Smooth muscle cell (in vitro differentiated cells): Measurements from ENCODE around the gene XYLT1. TPM values are rescaled to one million over a fixed set of nuclear protein-coding genes. Genes with fewer than 3 reads are reported as not detected.

Experiments used
- DNase-seq: peaks from one replicate; lab custom pipeline; 2025; ENCODE audit not compliant: unreplicated experiment; lab: John Stamatoyannopoulos, UW
- H2AFZ ChIP-seq: fragments of 200-600 bp; sonication (generic); 2 replicates; pipeline ENCODE4 v1.6.0; 2016; ENCODE audit warnings: antibody characterized with exemption, low read depth, mild to moderate bottlenecking
- H3F3A ChIP-seq: fragments of 200-600 bp; sonication (generic); 2 replicates; pipeline ENCODE4 v1.6.0; 2017; ENCODE audit warnings: antibody characterized with exemption, low read depth
- H3K27ac ChIP-seq: fragments of 200-600 bp; sonication (generic); 2 replicates; pipeline ENCODE4 v1.5.1; 2016; ENCODE audit warnings: low read depth, mild to moderate bottlenecking
- H3K27me3 ChIP-seq: fragments of 200-600 bp; sonication (generic); 2 replicates; pipeline ENCODE4 v1.6.1; 2016; ENCODE audit warnings: low read depth, mild to moderate bottlenecking
- H3K36me3 ChIP-seq: fragments of 200-600 bp; sonication (generic); 2 replicates; pipeline ENCODE4 v1.5.1; 2016; ENCODE audit warnings: low read depth
- H3K4me1 ChIP-seq: fragments of 200-600 bp; sonication (generic); 2 replicates; pipeline ENCODE4 v1.5.1; 2016; ENCODE audit warnings: low read depth
- H3K4me2 ChIP-seq: fragments of 200-600 bp; sonication (generic); 2 replicates; pipeline ENCODE4 v1.6.0; 2016; ENCODE audit warnings: mild to moderate bottlenecking
- H3K4me3 ChIP-seq: fragments of 200-600 bp; sonication (generic); 2 replicates; pipeline ENCODE4 v1.5.1; 2016; ENCODE audit warnings: mild to moderate bottlenecking
- H3K79me2 ChIP-seq: fragments of 200-600 bp; sonication (generic); 2 replicates; pipeline ENCODE4 v1.6.0; 2016; ENCODE audit warnings: low read depth, mild to moderate bottlenecking
- H3K9ac ChIP-seq: fragments of 200-600 bp; sonication (generic); 2 replicates; pipeline ENCODE4 v1.6.0; 2016; ENCODE audit warnings: low read depth
- H3K9me3 ChIP-seq: fragments of 200-600 bp; sonication (generic); replicated peaks from 2 replicates; pipeline ENCODE4 v1.5.1; 2016; ENCODE audit warnings: low read depth
- H4K20me1 ChIP-seq: fragments of 200-600 bp; sonication (generic); 2 replicates; pipeline ENCODE4 v1.6.0; 2016; ENCODE audit warnings: low read depth
- WGBS: methylation state at CpG from one replicate; pipeline ENCODE4 v1.1.7; 2016; ENCODE audit warnings: low lambda C conversion rate; 5-methylcytosine and 5-hydroxymethylcytosine counted together
- polyA plus RNA-seq: library from polyadenylated mRNA; unstranded; fragments of >200 nt; fragmentation: Nextera tagmentation; extraction: Ambion mirVana; gene quantifications from 2 replicates; pipeline ENCODE4 v1.2.1, GENCODE V29; 2016
- total RNA-seq: library from RNA; depleted of rRNA; stranded (reverse); fragments of >200 nt; gene quantifications from 2 replicates; pipeline ENCODE4 v1.2.3, GENCODE V29; 2014
- TF ChIP-seq, protein P1 (sequence below): fragments of 200-600 bp; sonication (generic); IDR thresholded peaks from 2 replicates; pipeline ENCODE4 v1.5.1; 2017; ENCODE audit warnings: borderline replicate concordance, mild to moderate bottlenecking, antibody characterized with exemption; ENCODE audit not compliant: insufficient read depth, poor library complexity, severe bottlenecking

Gene XYLT1
- total and polyA plus RNA-seq, 2 experiments from 2014 or later, result 9.5 to 19.9 TPM

DNA sequence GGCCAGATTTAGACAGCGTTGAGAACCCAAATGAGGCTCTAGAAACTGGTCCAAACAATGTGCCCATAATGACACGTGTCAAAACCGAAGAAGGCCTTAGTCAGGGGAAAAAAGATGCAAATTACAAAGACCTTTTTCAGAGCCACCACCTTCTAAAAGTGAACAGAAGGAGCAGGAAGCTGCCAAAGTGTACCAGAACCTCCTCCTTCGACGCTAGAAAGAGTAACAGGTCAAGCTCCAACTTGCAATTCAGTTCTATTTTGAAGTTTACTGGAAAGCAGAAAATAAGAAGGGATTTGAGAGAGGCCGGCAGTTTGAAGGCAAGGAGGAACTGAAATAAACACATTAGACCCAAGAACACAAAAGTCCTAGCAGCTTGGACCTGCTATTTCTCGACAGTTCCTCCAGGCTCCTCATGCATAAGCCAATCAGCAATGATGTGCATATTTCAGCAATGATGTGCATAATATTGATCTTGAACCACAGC lies 61.8 kb downstream of the XYLT1 start:
- Histone ChIP-seq H3K27me3 (no peaks in the 10 kb centered on the region), H3F3A (peaks cover 9% of the 10 kb centered on the region), H3K27ac (no peak overlapping the region), H3K9ac (no peak overlapping the region), H3K9me3 (no peaks in the 10 kb centered on the region), H3K4me3 (no peak overlapping the region), H3K79me2 (no peaks in the 10 kb centered on the region), H2AFZ (no peak overlapping the region), H4K20me1 (peaks cover 55% of the 10 kb centered on the region), H3K36me3 (no peaks in the 10 kb centered on the region), H3K4me2 (no peak overlapping the region), H3K4me1 (peaks cover 8% of the 10 kb centered on the region)
- TF ChIP-seq, protein P1, sequence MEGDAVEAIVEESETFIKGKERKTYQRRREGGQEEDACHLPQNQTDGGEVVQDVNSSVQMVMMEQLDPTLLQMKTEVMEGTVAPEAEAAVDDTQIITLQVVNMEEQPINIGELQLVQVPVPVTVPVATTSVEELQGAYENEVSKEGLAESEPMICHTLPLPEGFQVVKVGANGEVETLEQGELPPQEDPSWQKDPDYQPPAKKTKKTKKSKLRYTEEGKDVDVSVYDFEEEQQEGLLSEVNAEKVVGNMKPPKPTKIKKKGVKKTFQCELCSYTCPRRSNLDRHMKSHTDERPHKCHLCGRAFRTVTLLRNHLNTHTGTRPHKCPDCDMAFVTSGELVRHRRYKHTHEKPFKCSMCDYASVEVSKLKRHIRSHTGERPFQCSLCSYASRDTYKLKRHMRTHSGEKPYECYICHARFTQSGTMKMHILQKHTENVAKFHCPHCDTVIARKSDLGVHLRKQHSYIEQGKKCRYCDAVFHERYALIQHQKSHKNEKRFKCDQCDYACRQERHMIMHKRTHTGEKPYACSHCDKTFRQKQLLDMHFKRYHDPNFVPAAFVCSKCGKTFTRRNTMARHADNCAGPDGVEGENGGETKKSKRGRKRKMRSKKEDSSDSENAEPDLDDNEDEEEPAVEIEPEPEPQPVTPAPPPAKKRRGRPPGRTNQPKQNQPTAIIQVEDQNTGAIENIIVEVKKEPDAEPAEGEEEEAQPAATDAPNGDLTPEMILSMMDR, result no peak
- no peak for DNase-seq
- WGBS, result 78% methylated on average over 7 of the region's 7 CpGs

DNA sequence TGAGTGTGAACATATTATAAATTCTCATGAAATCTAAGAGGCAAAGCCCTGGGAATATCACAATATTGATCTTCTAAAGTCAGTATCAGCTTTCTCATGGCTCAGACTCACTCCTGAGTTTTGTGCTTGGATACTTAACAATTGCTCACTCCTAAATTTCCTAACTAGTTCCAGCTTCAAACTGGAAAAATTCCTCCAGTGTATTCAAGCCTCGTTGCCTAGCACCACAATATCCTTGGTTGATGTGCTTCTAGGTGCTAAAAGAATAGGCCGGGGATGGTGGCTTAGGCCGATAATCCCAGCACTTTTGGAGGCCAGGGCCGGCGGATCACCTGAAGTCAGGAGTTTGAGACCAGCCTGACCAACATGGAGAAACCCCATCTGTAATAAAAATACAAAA lies 62.5 kb downstream of the XYLT1 start:
- peaks cover 9% of the 10 kb centered on the region for H3F3A ChIP-seq
- DNase-seq, result no peak
- no peaks in the 10 kb centered on the region for H3K9me3 ChIP-seq
- H3K36me3 ChIP-seq, result no peaks in the 10 kb centered on the region
- no peak overlapping the region for H3K27ac ChIP-seq
- TF ChIP-seq, protein P1, result no peak
- no peaks in the 10 kb centered on the region for H3K27me3 ChIP-seq
- H3K4me2 ChIP-seq, result no peak overlapping the region
- 90% methylated on average over 5 of the region's 5 CpGs for WGBS
- peaks cover 55% of the 10 kb centered on the region for H4K20me1 ChIP-seq
- H3K79me2 ChIP-seq, result no peaks in the 10 kb centered on the region
- H3K4me3 ChIP-seq, result no peak overlapping the region
- H2AFZ ChIP-seq, result no peak overlapping the region
- H3K4me1 ChIP-seq, result peaks cover 8% of the 10 kb centered on the region
- H3K9ac ChIP-seq, result no peak overlapping the region

DNA sequence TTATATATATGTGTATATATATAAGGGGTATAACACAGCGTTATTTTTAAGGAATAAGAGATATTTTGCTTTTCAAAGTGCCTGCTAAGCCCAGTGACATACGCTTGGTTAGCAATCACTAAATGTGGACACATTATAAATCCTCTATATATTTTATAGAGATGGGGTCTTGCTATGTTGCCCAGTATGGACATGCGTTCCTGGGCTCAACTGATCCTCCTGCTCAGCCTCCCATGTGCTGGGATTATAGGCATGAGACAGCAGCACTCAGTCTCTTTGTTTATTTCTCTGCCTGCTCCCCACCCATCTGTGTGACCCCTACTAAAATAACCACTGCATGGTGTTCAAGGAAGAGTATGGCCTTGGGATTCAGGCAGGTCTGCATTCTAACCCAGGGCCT lies 63.4 kb downstream of the XYLT1 start:
- Histone ChIP-seq H3K27me3 (no peaks in the 10 kb centered on the region), H3K79me2 (peaks cover 5% of the 10 kb centered on the region), H4K20me1 (peaks cover 65% of the 10 kb centered on the region)

More for the DNA sequence above, 63.4 kb downstream of the XYLT1 start:
- Histone ChIP-seq H3K4me2 (no peak overlapping the region), H3K36me3 (no peaks in the 10 kb centered on the region), H3K4me3 (no peak overlapping the region), H2AFZ (no peak overlapping the region), H3F3A (peaks cover 9% of the 10 kb centered on the region), H3K27ac (no peak overlapping the region), H3K9me3 (no peaks in the 10 kb centered on the region), H3K9ac (no peak overlapping the region), H3K4me1 (peaks cover 8% of the 10 kb centered on the region)
- no peak for DNase-seq
- WGBS, result 100% methylated on average over 3 of the region's 3 CpGs
- TF ChIP-seq, protein P1, result no peak
